Forelimb muscle (tissue), 1 donor: ENCODE data around the gene IGSF9. TPM values are rescaled to one million over a fixed set of nuclear protein-coding genes. Genes with fewer than 3 reads are reported as not detected.
"Not testable (repeated sequence)": the region's sequence is repeated elsewhere in the genome, so short reads cannot be mapped to it uniquely, and the experiment has no call there.

Source experiments
- DNase-seq: peaks from one replicate; pipeline ENCODE4 v3.0.0-alpha.2; 2013; ENCODE audit warnings: low read depth
- polyA plus RNA-seq: library from polyadenylated mRNA; unstranded; fragments of 120-200 nt; gene quantifications from one replicate; pipeline ENCODE4 v1.2.1, GENCODE V29; 2013; ENCODE audit not compliant: insufficient read length

The IGSF9 gene
- polyA plus RNA-seq, 1 donor: 0.28 TPM

DNA sequence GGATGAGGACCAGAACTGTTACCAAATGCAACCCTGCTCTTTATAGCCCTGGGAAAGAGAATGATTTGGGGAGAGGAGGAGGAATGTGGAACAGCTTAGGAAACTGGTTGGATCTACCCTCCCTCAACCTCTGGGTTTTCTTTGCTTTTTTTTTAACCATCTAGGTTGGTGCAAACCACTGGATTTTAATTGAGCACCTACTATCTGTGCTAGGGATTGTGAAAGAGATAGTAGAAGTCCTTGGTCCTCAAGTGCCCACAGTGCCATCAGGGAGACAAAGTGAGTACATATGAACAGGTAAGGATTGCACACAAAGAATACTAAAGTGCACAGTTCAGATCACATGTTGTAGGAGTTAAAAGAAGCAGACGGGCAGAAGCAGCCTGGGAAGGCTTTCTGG lies 24.8 kb downstream of the IGSF9 start:
- no peak for DNase-seq

DNA sequence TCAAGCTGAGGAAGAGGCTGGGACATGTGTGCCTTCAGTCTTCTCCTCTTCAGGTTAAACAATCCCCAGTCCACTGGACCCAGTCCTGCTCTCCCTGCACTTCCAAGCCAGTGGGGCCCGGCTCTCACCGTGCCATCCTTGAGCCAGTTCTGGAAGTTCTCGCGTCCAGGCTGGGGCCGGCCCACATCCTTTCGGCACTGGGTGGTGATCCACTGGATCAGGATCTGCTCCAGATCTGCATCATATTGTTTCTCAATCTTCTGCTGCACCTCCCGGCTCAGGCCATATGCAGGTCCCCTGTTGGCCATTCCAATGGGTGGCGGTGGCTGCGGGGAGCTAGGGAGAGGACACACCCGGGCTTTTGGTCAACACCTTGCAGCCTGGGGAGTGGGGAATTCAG lies 25.2 kb downstream of the IGSF9 start:
- DNase-seq: no peak

DNA sequence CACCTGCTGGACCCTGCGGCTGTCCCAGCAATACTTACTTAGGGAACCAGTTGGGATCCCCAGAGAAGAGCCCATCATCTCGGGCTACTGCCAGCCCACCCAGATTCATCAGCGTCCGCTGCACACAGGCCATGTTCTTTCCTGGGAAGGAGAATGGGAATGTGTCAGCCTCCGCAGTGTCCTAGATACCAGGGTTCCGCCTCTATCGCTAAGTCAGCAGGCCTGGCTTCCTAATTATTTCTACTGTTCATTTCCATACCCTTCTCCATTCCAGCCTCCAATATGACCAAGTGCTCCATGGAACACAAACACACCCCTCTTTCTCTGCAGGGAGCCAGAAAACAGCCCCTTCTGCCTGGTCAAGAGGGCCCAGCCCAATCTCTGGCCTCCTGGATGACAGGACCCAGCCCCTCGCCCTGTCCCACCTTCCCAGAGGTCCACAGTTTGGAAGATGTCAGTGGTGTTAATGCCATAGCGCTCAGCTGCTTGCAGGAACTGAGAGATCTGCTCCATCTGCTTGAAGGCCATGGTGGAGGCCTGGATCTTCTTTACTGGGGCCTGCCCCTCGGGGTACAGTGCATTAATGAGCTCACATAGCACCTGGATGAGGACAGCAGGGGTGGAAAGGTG lies 26.1 kb downstream of the IGSF9 start:
- no peak for DNase-seq

DNA sequence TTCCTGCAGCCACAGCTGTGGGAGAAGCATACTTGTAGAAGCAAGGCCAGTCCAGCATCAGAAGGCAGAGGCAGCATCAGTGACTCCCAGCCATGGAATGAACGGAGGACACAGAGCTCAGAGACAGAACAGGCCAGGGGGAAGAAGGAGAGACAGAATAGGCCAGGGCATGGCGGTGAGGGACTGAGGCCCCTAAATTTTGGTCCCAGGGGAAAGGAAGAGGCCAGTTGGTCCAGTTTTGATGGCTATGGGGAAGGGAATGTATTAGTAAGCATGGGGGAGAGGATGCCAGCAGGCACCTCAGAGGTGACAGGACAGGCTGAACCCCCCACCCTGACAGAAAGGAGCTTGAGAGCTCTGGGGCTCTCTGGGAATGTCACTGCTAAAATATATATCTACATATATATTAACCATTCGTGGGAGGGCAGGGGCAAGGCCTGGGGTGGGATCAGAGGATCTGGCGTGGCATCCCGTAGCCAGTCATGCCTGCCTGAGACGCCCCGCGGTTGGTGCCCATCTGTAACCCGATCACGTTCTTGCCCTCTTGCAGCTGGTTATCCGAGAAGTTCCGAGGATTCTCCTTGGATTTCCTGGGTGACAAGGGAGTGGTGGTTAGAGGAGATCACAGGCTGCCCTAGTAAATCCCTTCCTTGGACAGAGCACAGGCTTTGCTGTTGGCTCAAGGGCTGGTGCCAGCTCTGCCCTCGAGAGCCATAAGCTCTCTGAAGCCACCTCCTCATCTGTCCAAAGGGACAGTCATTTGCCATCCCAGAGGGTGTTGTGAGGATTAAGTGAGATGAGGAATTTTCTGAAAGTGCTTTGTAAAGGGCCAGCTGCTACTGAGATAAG lies 26.8 kb downstream of the IGSF9 start:
- DNase-seq: no peak

DNA sequence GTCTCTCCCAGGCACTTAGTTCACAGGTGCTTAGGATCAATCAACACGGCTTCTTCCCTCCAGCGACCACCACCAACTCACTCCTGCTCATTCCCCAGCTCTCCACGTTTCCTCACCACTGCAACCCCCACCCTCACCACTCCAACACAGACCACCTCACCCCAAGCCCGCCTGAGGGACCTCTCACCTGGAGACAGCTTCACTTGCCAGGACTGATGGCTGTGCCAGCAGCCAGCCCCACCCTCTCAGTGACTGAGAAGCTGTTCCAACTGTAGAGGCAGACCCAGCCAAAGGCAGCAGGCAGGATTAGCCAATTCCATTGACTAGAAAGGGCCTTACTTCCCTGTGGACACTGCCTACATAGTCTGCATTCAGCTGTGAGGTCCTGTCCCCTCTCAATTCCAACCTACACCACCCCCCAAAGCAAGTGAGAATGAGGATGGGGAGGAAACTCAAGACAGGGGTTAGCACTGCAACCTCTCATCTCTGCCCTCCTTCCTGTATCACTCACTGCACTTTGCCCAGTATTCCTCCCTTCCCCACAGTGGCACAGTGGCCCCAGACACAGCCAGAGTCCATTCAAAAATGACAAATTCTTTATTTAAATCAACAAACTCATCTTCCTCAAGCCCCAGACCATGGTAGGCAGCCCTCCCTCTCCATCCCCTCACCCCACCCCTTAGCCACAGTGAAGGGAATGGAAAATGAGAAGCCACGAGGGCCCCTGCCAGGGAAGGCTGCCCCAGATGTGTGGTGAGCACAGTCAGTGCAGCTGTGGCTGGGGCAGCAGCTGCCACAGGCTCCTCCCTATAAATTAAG lies 27.7 kb downstream of the IGSF9 start:
- DNase-seq: no peak

DNA sequence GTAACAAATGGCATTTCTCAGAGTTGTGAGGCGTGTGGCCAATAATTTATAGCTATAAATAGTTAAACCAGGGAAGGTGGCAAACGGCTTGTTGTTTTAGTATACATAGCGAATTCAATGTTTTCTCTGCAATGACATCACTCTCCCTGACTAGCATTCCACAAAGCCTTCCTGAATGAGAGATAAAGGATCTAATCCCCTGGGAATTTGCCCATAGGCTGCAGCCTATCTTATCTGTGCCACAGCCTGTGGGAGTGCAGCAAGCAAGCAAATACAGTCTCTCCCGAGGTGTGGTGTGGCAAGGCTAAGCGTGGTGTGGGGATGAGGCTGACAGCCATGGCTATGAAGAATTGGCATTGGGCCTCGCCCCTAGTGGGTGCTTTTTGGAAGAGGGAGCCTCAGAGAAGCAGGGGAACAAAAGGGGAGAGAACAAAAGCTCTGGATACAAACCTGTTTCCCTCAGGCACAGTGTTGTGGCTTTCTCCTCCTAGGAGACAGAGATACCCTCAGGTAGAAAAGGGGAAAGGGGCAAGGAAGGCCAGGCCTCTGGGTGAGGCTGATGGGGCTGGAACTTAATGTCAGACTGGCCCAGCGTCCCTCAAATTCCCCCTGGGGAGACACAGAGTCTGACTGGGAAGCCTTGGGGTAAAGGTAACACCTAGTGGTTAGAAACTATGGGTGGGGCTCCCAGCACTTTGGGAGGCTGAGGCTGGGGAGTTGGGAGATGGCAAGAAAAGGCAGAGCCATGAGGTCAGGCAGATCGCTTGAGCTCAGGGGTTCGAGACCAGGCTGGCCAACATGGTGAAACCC lies 29.0 kb downstream of the IGSF9 start:
- no peak for DNase-seq

DNA sequence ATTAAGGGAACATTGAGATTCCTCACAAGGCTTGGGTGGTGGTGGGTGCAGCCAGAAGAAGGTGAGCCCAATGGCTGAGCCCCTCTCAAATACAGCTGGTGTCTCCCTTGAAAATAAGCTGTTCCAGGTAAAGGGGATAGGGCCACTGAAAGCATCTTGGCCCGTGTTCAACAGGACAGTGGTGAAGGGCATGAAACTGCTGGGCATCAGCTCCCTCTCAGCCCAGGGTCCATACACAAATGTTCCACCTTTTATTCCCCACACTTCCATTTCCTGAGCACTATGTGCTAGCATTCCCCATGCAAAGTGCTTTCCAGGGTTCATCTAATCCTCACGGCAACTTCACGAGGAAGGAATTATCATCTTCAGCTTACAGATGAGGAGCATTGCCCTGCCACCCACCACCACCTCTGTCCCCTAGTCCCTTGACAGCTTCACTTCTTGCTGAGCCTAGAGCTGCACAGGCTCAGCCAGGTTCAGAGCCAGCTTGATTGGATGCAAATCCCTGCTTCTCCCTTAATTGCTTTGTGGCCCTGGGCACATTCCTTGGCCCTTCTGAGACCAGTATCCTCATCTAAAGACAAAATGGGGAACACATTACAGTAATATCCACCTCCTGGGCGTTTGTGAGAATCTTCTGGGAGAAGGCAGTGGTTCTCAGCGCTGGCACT lies 29.7 kb downstream of the IGSF9 start:
- DNase-seq: no peak

DNA sequence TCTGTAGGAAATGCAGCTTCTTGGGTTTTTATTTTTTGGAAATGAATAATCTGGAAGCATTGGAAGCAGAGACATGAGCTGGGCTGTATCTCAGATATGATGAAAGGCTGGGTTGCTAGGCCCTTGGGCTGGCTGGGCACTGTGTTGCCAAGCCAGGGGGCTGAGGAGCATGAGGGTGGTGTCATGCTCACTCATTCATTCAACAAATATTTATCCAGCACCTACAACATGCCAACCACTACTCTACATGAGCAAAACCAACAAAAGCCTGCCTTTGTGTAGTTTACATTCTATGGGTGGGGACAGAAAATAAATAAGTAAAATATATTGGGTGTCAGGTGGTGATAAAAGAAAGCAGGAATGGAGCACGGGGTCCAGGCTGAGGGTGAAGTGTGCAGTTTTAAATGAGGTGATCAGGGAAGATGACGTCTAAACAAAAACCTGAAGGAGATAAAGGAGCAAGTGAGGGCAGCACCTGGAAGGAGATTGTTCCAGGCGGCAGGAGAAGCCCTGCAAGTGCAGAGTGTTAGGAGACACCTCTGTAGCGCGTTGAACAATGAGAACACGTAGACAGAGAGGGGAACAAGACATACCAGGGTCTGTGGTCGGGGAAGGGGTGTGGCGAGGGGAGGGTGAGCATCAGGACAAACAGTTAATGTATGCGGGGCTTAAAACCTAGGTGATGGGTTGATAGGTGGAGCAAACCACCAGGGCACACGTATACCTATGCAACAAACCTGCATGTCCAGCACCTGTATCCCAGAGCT lies 31.0 kb downstream of the IGSF9 start:
- no peak for DNase-seq

DNA sequence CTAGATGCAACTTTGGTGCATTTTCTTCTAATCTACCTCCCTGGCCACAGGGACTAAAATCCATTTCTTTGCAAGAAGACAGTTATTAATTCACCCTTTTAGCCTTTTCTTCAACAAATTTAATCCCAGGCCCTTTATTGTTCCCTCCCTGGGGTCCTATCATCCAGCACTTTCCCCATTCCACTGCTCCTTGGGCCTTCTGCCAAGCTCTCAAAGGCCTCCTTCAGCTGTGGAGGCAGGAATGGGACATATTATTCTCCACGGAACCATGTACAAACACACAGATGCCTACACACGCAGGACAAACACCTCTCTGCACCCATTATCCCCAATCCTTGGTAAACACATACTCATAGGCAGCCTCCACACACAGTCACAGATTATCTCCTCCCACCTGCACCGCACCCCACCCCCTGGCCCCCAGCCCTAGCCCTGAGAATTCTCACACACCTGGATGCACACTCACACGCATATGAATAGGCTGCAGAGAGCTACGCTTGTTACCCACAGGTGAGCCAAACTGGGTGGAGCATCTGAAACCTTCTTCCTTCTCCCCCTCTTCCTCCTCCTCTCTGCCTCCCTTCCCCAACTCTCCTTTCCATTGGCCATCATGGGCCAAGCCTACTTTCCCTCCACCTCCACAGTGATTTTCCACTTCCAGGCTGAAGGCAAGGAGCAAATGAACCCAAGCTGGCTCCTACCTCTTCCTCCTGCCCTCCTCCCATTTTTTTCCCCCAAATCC lies 31.8 kb downstream of the IGSF9 start:
- no peak for DNase-seq

DNA sequence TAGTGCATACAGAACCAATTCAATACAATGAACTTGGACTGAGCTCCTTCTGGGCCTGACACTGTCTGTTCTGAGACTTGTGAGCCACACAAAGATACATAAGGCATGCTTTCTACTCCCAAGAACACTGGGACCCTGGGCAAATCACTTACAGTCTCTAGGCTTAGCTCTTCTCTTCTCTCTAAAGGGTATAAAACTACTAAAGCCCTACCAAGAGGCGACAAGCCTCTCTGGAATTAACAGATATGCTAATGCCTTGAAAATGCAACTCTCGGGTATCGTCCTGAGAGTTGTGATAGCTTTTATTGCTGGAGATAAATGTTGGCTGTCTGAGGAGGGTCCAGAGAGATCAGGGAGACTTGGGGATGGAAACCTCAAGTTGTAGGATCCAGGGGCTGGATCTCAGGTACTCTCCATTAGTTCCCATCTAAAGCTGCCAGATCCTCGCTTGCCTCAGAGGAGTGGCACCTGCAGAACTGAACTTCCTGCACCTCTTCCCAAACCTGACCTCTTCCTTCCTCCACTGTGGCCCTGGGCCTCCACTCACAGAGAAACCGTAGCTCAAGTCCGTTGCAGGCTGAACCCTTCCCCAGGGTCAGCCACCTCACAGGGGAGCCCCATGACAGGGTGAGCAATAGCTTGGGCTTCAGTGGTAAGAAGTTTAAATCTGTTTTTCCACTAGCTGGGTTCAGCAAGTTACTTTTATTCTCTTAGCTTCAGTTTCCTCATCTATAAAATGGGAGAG lies 33.9 kb downstream of the IGSF9 start:
- DNase-seq: no peak

DNA sequence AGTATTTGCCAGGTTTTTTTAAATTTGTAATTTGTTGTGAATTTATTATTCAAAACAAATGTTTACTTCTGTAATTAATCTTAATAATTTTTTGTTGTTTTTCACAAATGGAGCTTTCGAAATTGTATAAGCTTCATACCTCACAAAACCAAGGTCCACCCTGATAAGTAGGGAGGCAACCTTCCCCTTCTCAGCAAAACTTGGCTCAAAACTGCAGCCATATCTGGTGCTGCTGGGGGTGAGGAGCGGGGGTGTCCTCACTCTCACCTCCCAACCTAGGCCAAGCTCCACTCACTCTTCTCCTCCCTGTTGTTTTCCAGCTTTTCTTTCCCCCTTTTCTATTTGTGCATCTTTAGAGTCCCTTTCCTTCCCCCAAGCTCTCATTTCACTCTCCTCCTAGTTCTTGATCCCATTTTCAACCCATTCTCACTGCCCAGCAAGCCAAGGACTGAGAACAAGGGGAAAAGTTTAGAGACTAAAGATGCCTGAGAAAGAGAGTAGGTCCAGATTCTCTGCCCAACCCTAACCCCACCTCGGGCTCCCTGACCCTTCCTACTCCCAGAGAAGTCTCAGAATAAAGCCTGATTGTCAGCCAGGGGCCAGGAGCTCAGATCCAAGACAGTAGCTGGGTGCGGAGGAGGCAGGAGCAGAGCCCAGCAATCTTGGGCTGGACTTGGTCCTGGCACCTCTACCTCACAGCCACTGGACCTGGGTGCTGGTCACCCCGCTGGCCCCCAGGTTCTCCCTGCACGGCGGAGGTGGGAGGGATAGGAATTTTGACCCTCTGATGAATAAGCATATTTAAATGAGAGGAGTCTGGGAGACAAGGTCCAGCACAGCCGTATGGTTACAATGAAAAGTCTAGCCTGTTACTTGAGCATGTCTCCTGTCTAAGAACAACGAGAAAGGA lies 37.1 kb downstream of the IGSF9 start:
- DNase-seq: no peak

DNA sequence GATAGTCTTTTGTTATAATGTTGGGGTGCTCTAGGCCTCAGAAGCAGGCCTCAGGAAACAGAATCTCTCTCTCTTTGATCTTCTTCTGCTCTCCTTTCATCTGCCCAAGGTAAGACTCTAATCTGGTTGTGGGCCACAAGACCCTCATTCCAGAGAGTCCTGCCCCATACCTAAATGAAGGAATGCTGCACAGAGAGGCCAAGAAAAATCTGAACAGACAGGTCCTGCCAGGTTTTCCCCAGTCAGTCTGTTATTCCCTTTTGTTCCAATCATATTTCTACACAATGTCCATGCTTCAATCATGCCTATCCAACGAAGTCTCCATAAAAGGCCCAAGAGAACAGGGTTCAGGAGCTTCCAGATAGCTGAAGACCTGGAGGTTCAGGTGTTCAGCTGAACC lies 38.5 kb downstream of the IGSF9 start:
- no peak for DNase-seq

DNA sequence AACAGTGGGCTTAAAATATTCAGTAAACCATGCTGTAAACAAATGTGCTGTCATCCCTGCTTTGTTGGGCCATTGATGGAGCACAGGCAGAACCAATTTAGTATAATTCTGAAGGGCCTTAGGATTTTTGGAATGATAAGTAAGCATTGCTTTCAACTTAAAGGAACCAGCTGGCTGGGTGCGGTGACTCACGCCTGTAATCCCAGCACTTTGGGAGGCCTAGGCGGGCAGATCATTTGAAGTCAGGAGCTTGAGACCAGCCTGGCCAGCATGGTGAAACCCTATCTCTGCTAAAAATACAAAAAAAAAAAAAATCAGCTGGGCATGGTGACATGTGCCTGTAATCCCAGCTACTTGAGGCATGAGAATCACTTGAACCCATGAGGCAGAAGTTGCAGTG lies 41.4 kb downstream of the IGSF9 start:
- not testable (repeated sequence) for DNase-seq

DNA sequence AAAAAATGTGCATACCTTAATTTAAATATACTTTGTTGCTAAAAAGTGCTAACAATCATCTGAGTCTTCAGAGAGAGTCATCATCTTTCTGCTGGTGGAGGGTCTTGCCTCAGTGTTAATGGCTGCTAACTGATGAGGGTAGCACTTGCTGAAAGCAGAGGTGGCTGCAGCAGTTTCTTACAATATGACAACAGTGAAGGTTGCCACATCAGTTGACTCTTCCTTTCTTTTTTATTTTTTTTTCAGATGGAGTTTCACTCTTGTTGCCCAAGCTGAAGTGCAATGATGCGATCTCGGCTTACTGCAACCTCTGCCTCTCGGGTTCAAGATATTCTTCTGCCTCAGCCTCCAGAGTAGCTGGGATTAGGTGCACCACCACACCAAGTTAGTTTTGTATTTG lies 42.9 kb downstream of the IGSF9 start:
- no peak for DNase-seq

DNA sequence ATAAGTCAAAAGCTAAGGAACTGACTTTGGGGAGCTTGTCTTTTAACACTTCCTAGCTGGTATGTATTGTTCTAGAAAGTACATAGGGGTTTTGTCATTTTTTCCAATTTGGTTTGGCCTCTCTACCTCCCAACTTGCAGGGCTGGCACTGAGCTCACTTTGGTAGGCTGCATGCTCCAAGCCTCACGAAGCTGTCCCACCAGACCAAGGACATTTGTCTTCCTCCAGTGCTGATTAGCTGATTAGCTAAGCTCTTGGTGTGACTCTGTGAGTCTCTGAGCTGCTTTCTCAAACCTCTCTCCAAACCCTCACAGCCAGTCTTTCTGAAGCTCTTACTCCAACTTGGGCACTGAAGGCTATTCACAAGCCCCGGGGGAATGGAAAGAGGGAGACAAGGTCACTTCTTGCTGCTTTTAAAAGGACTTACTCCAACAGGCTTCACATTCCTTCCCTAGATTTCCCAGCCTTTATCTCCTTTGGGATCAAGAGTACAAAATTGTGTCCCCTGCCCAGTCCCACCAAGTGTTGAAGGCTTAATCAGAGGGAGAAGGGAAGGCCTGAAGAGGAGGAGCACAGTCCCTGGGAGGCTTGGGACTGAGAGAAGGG lies 44.6 kb downstream of the IGSF9 start:
- DNase-seq: no peak

DNA sequence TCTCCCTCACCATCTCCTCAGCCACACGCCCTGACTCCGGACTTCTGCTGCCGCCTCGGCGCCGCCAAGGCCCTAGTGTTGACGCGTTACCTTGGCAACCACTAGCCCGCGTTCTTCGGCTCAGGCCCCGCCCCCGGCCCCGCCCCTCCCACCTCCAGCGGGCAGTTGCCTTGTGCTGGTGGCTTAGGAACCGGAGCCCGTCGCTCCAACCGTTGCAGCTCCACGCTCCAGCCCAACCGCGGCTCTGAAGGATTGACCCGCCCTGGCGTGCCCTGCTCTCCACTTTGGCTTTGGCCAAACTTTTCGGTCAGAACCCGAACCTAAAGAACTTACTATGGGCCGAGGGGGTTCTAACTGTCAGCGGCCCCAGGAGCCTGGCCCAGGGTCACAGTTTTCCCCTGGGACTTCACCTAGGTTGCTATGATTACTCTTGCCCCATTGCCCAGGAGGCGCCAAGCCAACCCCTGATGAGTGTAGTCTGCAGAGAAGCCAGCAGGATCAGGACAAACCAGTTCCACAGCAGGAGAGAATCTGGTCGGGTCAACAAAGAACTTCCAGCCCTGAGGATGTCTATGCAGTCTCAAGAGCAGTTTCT lies 45.2 kb downstream of the IGSF9 start, which contains the start of gene CFAP45:
Gene CFAP45 (minus strand): TSS at position 80 of the 595 bp plus-strand sequence. CDS start 67 bp downstream, at position 13.
- no peak for DNase-seq

DNA sequence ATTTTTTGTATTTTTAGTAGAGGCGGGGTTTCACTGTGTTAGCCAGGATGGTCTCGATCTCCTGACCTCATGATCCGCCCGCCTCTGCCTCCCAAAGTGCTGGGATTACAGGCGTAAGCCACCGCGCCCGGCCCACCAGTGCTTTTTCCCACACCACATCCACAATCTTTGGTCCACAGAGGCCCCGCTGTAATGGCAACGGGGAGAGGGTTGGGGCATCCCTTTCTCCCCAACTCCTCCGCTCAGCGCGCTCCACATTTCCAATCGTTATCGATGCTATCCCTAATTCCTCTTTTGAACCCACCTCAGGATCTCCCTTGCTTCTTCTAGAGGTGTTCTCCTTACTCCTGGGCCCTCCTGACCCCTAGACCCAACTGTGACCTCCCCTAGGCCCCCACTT lies 45.8 kb downstream of the IGSF9 start:
- not testable (repeated sequence) for DNase-seq
